ENCODE data around the gene PDIA5.

The PDIA5 gene

GRCh38 chr3:123084738-123085237 lies 18.0 kb downstream of the PDIA5 start:
- no peak for TF ChIP-seq SPI1 (IDR thresholded peaks at IDR 0.05; ENCODE audit: borderline replicate concordance, low read depth)
- TF ChIP-seq REST (IDR thresholded peaks at IDR 0.05; ENCODE audit: insufficient replicate concordance, low read depth) = no peak
- TF ChIP-seq POLR2AphosphoS5 (IDR thresholded peaks at IDR 0.05; ENCODE audit: low read depth) = no peak
- TF ChIP-seq CTCF (IDR thresholded peaks at IDR 0.05; ENCODE audit: insufficient read depth, low read length) = no peak
- no peak for TF ChIP-seq GABPA (IDR thresholded peaks at IDR 0.05; ENCODE audit: low read depth)
- Histone ChIP-seq H3K27me3 (ENCODE audit: insufficient read depth, poor library complexity, severe bottlenecking) (no peaks in the 10 kb centered on the region), H3K27ac (replicated peaks) (no peak overlapping the region), H3K4me3 (replicated peaks; ENCODE audit: insufficient read depth, low read length) (no peak overlapping the region)
- DNase-seq (ENCODE audit: low read depth in 1 of 2, low spot score in 1 of 2) = no peak

- Histone ChIP-seq H3K27ac (replicated peaks) (no peak overlapping the region), H3K4me3 (replicated peaks; ENCODE audit: insufficient read depth, low read length) (no peak overlapping the region), H3K27me3 (ENCODE audit: insufficient read depth, poor library complexity, severe bottlenecking) (no peaks in the 10 kb centered on the region)
- peak; percentile 67; the same call in 1 of the 2 replicates for TF ChIP-seq SPI1 (IDR thresholded peaks at IDR 0.05; ENCODE audit: borderline replicate concordance, low read depth)
- TF ChIP-seq REST (IDR thresholded peaks at IDR 0.05; ENCODE audit: insufficient replicate concordance, low read depth) = no peak
- DNase-seq (ENCODE audit: low read depth in 1 of 2, low spot score in 1 of 2) = peak in 1 of 2 experiments; percentile 58
Observed at GRCh38 chr3:123085293-123085931, 18.6 kb downstream of the PDIA5 start.

GRCh38 chr3:123085932-123086627 lies 19.3 kb downstream of the PDIA5 start:
- no peak for DNase-seq (ENCODE audit: low read depth in 1 of 2, low spot score in 1 of 2)
- no peak overlapping the region for H3K27ac ChIP-seq (replicated peaks)
- no peak overlapping the region for H3K4me3 ChIP-seq (replicated peaks; ENCODE audit: insufficient read depth, low read length)
- no peaks in the 10 kb centered on the region for H3K27me3 ChIP-seq (ENCODE audit: insufficient read depth, poor library complexity, severe bottlenecking)
- TF ChIP-seq POLR2AphosphoS5 (IDR thresholded peaks at IDR 0.05; ENCODE audit: low read depth) (no peak), GABPA (IDR thresholded peaks at IDR 0.05; ENCODE audit: low read depth) (no peak), SPI1 (IDR thresholded peaks at IDR 0.05; ENCODE audit: borderline replicate concordance, low read depth) (no peak), CTCF (IDR thresholded peaks at IDR 0.05; ENCODE audit: insufficient read depth, low read length) (no peak), REST (IDR thresholded peaks at IDR 0.05; ENCODE audit: insufficient replicate concordance, low read depth) (no peak)
